SKM-1 treated with dmso at 0.1 percent for 144 hours (cell line): ENCODE data around the gene SEL1L2.
A peak's percentile ranks its signal among the peaks of the same experiment; 100 is the strongest.
"Not testable (repeated sequence)": the region's sequence is repeated elsewhere in the genome, so short reads cannot be mapped to it uniquely, and the experiment has no call there.

Experiments
- DNase-seq: peaks from one replicate; lab custom pipeline; 2025; ENCODE audit not compliant: unreplicated experiment; lab: John Stamatoyannopoulos, UW

Gene SEL1L2

DNA sequence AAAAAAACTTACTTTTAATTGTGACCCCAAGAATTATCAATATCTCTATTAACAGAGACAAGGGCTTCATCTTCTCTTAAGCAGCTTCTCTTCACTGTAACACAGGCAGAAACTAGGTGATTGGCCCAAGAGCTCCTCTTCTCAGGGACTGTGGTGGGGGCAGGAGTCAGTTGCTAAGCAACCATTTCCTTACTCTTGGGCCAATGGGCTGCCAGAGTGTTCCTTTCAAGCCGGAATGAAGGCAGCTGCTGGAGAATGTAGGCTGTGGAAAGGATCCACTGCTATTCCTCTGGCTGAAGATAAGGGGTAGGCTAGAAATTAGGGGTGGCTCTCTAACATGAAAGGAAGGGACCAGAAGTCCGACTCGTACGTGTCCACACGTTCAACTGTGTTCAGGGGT lies at the start of gene SEL1L2:
SEL1L2 (minus strand) TSS at position 150 of the 400 bp plus-strand sequence; CDS start at position 70, 80 bp downstream.
- no peak for DNase-seq

- no peak for DNase-seq
Measured at GRCh38 chr20:14036567-14036966, 46.2 kb upstream of the SEL1L2 start.

DNA sequence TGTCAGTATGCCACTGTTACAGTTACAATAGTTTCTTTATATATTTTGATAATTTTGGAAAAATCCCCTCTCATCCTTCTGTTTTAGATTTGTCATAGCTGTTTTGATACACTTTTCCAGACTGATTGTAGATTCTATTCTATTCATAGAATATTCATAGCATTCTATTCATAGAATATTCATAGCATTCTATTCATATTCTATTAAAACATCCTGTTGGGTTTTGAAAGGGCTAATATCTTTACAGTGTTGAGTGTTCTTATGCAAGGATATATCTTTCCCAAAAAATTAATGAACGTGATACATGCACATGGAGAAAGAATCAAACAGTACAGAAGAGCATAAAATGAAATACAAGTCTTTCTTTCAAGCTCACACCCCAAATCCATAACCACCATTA lies 42.9 kb upstream of the SEL1L2 start:
- no peak for DNase-seq

DNA sequence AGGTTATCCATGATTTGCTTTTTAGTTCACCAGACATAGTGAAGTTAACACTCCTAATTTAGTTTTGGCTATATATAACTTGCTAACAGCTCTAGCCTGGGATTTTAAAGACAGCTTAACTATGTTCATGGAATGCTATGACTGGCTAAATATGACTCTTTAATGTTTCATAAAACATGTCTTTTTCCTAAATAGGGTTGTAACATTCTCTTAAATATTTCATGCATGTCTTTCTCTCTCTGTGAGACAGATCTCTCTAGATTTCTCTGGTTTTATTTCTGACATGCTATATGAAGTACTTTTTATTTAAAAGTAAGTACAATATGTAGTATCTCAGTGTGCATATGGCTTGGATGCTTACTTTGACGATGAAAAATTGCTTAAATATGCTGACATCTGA lies 40.6 kb upstream of the SEL1L2 start:
- no peak for DNase-seq

GRCh38 chr20:14012671-14013070 lies 22.3 kb upstream of the SEL1L2 start:
- DNase-seq = no peak

DNA sequence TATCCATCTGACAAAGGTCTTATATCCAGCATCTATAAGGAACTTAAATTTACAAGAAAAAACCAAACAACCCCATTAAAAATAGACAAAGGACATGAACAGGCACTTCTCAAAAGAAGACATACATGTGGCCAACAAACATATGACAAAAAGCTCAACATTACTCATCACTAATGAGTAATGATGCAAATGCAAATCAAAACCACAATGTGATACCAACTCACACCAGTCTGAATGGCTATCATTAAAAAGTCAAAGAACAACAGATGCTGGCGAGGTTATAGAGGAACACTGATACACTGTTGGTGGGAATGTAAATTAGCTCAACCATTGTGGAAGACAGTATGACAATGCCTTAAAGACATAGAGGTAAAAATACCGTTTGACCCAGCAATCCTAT lies 18.8 kb upstream of the SEL1L2 start:
- no peak for DNase-seq

DNA sequence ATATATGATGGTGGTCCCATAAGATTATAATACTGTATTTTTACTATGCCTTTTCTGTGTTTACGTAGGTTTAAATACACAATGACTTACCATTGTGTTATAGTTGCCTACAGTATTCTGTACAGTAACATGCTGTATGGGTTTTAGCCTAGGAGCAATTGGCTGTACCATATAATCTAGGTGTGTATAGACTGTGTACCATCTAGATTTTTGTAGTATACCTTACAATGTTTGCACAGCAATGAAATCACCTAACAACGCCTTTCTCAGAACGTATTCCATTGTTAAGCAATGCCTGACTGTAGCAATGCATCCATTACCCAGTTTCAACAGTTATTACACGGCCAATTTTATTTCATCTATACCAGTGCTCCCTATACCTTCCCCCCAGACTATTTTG lies 15.6 kb upstream of the SEL1L2 start:
- DNase-seq = no peak

GRCh38 chr20:14000917-14001316 lies 10.5 kb upstream of the SEL1L2 start:
- no peak for DNase-seq

- DNase-seq = no peak
Measured at GRCh38 chr20:13996265-13996664, 5.9 kb upstream of the SEL1L2 start.

- DNase-seq = peak; percentile 2
Measured at GRCh38 chr20:13995841-13996240, 5.4 kb upstream of the SEL1L2 start.

DNA sequence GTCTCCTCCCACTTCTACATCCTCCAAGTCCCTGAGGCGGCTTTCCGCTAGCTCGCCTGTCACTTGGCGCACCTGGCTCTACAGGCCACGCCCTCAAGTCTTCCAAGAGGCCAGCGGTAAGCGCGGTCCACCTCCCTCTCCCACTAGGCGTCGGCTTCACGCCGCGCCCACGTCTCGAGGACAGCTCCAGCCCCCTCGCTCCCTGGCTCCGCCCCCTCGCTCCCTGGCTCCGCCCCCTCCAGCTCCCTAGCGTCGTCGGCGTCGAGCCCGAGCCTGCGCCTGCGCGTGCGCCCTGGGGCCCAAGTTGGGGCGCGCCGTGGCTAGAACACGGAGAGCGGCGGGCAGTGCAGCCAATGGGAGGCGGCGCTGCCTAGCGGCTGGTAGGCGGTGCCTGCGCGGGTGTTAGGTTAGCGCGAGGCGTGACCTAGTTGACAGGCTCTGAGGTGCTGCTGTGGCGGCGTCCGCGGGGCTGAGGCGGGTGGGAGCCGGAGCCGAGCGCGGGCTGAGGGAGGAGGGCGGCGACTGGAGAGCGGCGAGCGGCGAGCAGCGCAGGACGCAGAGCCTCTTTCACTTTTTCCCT lies 4.8 kb upstream of the SEL1L2 start, which contains the start of gene MACROD2:
MACROD2 (plus strand) TSS at position 431 of the 580 bp plus-strand sequence.
- DNase-seq = peak; percentile 69

- not testable (repeated sequence) for DNase-seq
Measured at GRCh38 chr20:13991955-13992354, 1.5 kb upstream of the SEL1L2 start.

GRCh38 chr20:13991311-13991710 lies 897 bp upstream of the SEL1L2 start:
- no peak for DNase-seq

DNA sequence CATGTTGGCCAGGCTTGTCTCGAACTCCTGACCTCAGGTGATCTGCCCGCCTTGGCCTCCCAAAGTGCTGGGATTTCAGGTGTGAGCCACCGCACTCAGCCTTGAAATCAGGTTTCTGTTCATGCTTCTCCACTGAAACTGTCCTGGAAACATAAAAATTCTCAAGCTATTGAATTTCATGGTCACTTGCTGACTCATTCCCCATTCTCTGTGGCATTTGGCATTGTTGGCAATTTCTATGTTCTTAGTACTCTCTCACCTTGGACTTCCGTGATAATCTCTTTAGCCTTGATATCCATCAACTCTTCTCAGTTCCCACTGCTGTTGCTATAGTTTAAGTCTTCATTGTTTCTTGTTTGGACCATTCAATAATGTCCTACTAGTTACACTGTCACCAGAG lies 6.2 kb downstream of the SEL1L2 start:
- DNase-seq = no peak

GRCh38 chr20:13960525-13960924 lies 29.9 kb downstream of the SEL1L2 start:
- DNase-seq = no peak

- no peak for DNase-seq
Measured at GRCh38 chr20:13960119-13960518, 30.3 kb downstream of the SEL1L2 start.

DNA sequence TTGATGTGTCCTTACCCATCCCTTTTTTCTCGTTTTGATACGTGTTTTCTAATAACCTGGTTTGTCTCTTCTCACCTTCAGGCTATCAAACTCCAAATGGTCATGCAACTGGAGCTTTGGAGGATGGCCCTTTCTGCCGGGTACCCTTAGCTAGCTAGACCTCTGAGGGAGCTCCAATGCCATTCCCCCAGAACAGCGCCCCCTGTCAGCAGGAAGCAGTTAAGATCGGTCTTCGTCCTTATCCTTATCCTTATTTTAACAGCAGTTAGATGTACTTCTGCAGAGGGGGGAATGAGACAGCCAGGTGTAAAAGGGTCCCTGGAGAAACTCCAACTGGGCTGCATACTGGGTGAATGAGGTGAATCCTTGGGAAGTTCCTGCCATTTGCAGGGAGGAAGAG lies 37.2 kb downstream of the SEL1L2 start:
- no peak for DNase-seq

- no peak for DNase-seq
Measured at GRCh38 chr20:13947719-13948118, 42.7 kb downstream of the SEL1L2 start.

DNA sequence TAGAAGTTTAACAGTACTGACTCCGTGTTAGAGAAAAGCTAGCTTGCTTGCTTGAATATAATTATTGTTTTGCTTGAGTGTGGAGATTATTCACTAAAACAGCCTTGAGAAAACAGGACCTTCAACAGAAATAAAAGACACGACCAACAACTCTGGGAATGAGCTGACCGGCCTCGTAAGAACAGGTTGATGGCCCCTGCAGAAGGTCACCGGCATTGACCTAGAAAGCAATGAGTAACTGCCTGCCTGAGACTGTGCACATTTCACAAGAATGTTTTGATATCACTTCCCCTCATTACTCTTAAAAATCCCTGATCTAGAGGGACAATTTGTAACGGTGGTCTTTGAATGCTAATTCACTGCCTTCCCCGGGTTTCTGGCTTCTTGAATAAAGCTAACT lies 49.4 kb downstream of the SEL1L2 start:
- no peak for DNase-seq

DNA sequence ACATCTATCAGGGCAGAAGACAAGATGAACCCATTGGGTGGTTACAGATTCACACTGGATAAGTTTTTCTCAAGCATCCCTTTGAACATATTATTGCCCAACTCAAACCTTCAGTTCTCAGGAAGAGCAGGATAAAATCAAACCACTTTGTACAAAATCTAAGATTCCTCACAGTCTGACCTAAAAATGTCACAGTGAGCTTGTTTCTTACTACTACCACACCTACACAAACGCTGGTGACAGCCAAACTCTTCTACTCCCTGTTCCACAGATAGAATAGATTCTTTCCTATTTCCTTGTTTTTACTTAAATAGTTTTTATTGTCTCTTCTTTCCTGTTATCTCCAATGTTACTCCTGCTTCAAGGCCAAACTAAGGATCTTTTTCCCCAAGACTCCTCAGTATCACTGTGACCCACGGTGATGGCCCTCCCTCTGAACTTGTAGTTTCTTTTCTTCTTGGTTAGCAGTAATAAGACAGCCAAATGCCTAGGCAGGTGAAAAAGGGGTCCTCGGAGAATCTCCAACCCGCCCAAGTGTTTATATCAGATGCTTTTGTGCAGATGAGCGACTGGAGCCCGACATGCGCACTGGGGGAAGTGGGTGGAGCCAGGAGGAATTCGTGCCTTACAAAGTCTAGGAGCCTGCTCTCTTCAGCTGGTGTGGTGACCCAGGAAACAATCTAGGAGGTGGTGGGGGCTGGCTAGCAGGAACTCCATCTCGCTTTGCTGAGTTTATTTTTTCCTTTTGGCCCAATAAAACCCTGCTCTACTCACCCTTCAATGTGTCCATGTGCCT lies 53.4 kb downstream of the SEL1L2 start:
- DNase-seq = no peak

- no peak for DNase-seq
Measured at GRCh38 chr20:13934992-13935894, 55.2 kb downstream of the SEL1L2 start.

- DNase-seq = no peak
Measured at GRCh38 chr20:13930281-13930680, 60.1 kb downstream of the SEL1L2 start.
